ENCODE results near the gene DUSP8. TPM values are rescaled to one million over a fixed set of nuclear protein-coding genes. Genes with fewer than 3 reads are reported as not detected.
"Not testable (repeated sequence)": the region's sequence is repeated elsewhere in the genome, so short reads cannot be mapped to it uniquely, and the experiment has no call there.

The DUSP8 gene
- total RNA-seq, 1 experiment from 2014 or later, result 0.69 TPM

DNA sequence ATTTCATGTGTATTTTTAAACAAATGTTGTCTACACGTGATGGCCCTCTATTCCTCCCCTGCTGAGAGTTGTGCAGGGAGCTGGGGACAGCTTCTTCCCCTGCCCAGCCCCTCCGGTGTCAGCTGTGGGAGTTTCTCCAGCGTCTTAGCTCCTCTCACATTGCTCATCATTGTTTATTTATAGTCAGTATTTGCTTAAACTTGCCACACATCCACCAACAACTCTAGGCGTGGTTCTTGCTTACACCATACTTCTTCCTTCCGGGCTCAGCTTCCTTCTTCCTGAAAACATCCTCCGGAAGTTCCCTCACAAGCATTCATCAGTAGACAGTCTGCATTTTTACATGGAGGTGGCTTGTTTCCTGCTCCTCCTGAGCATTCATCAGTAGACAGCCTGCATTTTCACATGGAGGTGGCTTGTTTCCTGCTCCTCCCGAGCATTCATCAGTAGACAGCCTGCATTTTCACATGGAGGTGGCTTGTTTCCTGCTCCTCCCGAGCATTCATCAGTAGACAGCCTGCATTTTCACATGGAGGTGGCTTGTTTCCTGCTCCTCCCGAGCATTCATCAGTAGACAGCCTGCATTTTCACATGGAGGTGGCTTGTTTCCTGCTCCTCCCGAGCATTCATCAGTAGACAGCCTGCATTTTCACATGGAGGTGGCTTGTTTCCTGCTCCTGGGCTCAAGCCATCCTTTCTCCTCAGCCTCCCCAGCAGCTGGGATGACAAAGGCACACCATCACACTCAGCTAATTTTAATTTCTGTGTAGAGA, 17.3 kb upstream of the DUSP8 start:
- not testable (repeated sequence) for DNase-seq (ENCODE audit: low read depth)

GRCh38 chr11:1586699-1587098, 14.6 kb upstream of the DUSP8 start:
- no peak for DNase-seq (ENCODE audit: low read depth)

DNA sequence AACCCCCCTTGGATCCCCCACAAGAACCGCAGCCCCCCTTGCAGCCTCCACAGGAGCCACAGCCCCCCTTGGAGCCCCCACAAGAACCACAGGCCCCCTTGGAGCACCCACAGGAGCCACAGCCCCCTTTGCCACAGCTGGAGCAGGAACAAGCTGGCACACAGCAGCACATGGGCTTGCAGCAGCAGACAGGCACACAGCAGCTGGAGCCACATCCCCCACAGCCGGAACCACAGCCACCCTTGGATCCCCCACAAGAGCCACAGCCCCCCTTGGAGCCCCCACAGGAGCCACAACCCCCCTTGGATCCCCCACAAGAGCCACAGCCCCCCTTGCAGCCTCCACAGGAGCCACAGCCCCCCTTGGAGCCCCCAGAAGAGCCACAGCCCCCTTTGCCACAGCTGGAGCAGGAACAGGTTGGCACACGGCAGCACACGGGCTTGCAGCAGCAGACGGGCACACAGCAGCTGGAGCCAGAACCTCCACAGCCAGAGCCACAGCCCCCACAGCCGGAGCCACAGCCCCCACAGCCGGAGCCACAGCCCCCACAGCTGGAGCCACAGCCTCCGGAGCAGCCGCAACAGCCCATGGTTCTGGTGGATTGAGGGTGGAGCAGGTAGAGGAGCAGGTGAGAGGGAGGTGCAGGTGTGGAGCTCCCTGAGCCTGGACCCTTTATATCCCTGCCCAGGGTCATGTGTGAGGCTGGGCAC, 12.7 kb upstream of the DUSP8 start, which contains the start of gene KRTAP5-1:
Gene KRTAP5-1 (minus strand): TSS at position 623 of the 710 bp plus-strand sequence. CDS start 34 bp downstream, at position 589.
- not testable (repeated sequence) for DNase-seq (ENCODE audit: low read depth)

DNA sequence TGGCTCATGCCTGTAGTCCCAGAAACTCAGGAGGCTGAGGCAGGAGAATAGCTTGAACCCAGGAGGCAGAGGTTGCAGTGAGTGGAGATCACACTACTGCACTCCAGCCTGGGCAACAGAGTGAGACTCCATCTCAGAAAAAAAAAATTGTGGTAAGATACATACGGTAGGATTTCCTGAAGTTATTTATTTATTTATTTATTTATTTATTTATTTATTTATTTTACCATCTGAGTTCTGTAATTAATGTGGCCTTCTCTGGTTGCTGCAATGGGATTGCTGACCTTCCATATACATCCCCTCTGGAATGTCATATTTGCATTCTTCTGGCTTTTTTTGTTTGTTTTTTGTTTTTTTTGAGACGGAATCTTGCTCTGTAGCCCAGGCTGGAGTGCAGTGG, 10.8 kb upstream of the DUSP8 start:
- not testable (repeated sequence) for DNase-seq (ENCODE audit: low read depth)

DNA sequence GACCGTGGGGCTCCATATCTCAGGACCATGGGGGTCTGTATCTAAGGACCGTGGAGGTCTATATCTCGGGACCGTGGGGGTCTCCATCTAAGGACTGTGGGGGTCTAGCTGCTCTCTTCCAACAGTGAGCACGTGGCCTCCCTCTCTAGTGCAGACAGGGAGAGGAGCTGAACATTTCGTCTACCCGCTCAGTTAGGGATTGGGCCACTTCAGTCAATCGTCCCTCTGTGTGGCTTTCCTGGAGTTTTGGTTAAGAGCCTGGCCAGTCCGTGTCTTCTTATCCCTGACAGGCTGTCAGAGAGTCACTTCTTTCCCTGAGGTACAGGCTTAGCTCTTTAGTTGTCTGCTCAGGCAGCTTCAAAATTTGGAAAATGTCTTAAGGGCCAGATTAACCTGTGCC, 9.9 kb upstream of the DUSP8 start:
- no peak for DNase-seq (ENCODE audit: low read depth)

GRCh38 chr11:1576825-1577224, 4.8 kb upstream of the DUSP8 start:
- DNase-seq (ENCODE audit: low read depth), result no peak

DNA sequence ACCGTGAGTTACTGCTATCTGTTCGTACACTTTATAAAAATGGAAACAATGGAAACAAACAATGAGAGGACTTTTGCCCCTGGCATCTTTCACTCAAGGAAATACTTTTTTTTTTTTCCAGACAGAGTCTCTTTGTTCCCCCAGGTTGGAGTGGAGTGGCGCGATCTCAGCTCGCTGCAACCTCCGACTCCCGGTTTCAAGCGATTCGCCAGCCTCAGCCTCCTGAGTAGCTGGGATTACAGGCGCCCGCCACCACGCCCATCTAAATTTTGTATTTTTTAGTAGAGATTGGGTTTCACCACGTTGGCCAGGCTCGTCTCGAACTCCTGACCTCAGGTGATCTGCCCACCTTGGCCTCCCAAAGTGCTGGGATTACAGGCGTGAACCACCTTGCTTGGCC, 3.7 kb upstream of the DUSP8 start:
- not testable (repeated sequence) for DNase-seq (ENCODE audit: low read depth)

- DNase-seq (ENCODE audit: low read depth), result no peak
Observed at GRCh38 chr11:1574933-1575242, 2.8 kb upstream of the DUSP8 start.

DNA sequence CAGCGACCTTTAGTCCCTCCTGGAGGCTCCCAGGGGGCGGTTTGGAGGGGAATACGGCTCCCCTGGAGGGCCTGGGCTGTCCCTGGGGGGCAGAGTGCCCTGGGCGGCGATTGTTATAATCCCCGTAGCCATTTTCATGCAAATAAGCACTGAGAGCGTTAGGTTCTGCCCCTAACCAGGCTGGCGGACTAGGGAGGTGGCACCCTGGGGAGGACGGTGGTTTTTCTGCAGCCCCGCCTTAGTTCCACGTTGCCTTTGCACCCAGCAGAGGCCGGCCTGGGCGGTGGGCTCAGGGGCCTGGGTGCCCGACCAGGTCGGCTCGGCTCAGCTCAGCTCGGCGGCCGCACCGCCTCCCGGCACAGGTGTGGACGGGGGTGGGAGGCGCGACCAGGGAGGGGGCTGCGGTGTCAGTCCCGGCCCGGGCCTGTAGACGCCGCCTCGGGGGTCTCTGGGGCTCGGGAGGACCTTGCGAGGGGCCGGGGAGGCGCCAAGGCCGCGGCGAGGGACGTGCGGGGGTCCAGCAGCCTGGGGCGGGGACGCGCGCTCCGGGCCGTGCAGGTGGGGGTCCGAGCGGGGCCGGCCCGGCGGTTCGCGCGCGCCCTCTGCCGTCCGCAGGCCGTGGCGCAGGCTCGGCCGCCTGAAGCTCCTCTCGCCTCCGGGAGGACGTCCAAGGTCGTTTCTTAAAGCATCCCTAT, 2.3 kb upstream of the DUSP8 start:
- peak; percentile 60 for DNase-seq (ENCODE audit: low read depth)

GRCh38 chr11:1573903-1574237, 1.8 kb upstream of the DUSP8 start:
- peak; percentile 38 for DNase-seq (ENCODE audit: low read depth)

- peak; percentile 29 for DNase-seq (ENCODE audit: low read depth)
Observed at GRCh38 chr11:1573077-1573902, 1.2 kb upstream of the DUSP8 start.

- DNase-seq (ENCODE audit: low read depth), result no peak
Observed at GRCh38 chr11:1571760-1572196, 293 bp downstream of the DUSP8 start.

DNA sequence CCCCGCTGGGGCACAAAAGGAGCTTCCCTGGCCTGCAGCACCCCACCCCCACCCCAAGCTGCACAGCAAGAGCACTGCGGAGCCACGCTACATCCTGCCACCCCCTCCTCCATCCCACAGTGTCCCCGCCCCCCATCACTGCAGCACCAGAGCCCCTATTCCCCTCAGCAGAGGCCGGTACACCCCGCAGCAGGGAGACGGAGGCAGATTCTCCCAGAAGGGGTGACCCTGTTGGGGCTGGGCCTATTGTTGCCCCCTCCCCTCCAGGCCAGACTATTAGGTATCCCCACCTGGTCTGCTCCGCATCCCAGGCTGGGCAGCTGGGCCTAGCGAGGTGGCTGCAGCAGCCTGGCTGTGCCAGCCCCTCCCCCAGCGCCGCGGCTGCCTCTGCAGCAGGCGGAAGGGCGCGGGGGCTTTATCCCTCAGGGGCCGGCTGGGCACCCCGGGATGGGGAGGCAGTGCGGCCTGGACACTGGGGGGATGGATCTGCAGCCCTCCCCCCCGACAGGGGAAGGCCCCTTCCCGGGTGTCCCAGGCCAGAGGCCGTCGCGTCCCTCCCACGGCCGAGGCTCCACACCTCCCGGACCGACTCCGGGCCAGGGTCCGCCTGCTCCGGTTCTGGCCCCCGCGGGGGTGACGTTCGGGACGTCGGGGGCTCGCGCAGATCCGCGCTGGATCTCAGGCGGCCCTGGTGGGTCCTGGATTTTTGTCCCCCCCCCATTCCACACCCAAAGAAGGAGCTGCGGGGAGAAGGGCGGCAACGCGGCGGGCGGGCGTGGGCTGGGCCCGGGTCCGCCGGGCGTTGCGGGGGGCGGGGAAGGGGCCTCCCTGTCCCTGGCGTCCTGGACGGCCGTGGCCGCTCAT, 943 bp downstream of the DUSP8 start:
- peak; percentile 34 for DNase-seq (ENCODE audit: low read depth)

- no peak for DNase-seq (ENCODE audit: low read depth)
Observed at GRCh38 chr11:1570531-1570895, 1.6 kb downstream of the DUSP8 start.

- no peak for DNase-seq (ENCODE audit: low read depth)
Observed at GRCh38 chr11:1570001-1570453, 2.0 kb downstream of the DUSP8 start.

DNA sequence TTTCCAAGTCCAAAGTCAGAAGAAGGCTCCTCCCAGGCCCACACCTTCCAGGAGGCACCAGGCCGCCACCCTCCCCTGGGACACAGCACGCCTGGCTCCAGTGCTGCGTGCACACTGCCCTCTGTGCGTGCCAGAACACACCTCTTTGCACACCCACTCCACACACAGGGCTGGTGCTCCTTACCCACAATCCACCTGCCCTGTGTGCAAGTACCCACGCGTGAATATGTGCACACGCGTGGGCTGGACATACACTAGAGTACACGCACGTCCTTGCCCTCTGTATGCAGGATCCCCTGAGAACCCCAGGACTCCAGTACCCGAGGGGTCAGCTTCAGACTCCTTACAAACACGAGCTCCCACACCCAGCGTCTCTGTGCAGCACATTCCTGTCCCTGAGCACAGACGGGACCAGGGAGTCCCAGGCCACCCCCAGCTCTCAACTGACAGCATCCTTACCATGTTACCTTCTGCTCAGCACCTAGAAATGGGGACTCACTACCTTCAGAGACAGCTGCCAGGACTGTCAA, 2.8 kb downstream of the DUSP8 start:
- DNase-seq (ENCODE audit: low read depth), result no peak

- no peak for DNase-seq (ENCODE audit: low read depth)
Observed at GRCh38 chr11:1568441-1568911, 3.6 kb downstream of the DUSP8 start.

GRCh38 chr11:1567721-1568100, 4.4 kb downstream of the DUSP8 start:
- DNase-seq (ENCODE audit: low read depth), result no peak

DNA sequence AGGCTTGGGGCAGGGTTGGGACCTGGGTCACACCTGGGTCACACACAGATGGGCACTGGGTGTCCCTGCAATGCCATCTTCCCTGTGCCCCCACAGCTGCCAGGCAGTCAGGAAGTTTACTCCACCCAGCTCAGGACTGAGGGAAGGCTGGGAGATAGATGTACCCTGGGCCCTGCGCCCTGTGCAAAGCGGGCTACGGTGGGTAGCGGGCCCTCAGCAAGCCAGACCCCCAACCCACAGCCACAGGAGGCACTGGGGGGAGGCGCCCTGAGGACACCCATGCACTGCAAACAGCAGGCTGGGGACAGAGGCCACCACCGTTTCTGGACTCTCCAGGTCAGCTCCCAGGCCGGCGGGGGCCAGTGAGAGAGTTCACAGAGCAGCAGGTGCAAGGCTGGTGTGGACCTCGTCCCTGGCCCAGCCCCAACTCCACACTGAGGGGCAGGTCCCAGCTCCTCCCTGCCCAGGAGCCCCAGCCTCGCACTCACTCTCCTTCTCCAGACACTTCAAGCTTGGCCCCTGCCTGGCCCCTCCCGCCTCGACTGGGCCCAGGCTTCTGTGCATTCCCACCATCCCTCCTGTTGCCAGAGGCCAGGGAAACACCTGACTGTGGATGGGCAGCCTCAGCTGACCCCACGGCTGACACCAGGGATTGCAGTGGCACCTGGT, 4.9 kb downstream of the DUSP8 start:
- DNase-seq (ENCODE audit: low read depth), result no peak

All from Daoy (cell line).